ENCODE data around the gene ZNF592. TPM values are rescaled to one million over a fixed set of nuclear protein-coding genes. Genes with fewer than 3 reads are reported as not detected.
"Not testable (repeated sequence)": the region's sequence is repeated elsewhere in the genome, so short reads cannot be mapped to it uniquely, and the experiment has no call there.

ZNF592 gene
- total and polyA plus RNA-seq, 4 donors: 8.8 to 29.6 (median 16.2) TPM

DNA sequence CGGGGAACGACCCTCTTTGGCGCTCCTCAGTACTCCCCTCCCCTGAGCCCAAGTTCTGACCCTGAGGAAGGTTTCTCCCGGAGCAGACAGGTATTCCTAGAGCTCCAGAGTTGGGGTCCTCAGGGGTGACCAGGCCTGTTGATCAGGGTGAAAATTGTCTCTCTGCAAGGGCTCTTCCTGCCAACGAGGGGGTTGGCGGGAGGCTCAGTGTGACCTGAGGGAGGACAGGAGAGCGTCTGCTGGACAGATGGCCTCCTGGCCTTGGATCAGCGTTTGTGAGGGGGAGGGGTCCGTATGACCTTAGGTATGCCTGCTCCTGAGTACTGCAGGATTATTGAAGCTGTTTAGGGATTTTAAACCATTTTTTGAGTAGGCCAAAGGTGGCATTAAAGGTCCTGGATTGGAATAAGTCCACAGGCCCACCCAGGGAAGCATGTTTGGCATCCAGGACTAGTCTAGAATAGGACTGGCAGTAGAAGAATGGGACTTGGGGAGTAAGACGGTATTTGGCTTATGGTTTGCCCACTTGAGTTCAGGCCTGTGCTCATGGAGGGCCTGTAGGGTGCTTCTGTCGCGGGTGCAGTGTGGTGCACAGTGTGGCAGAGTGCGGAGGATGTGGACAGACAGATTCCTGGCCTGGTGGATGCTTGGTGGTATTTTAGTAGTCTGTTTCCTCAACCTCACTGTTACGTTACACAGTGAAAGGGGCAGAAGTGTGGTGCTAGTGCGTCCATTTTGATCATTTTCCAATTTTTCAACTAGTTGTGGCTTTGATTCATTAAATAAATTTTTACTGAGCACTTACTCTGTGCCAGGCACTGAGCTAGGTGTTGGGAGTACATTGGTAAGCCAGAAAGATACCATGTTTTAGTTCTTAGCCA lies 959 bp downstream of the ZNF592 start:
- Histone ChIP-seq H3K27me3 (ENCODE audit: control insufficient read depth in 3 of 3, insufficient read depth in 3 of 3, low read length in 2 of 3) (no peaks in the 10 kb centered on the region), H3K9ac (ENCODE audit: insufficient read depth in 1 of 2, low read length in 2 of 2) (peak overlapping the region; percentile 51 to 57), H3K4me1 (ENCODE audit: control insufficient read depth in 5 of 5, insufficient read depth in 5 of 5, low read length in 5 of 5) (peaks cover 6 to 20% (median 8%) of the 10 kb centered on the region in 5 donors), H3K4me3 (peak overlapping the region; percentile 86), H3K27ac (ENCODE audit: low read depth in 1 of 2, low read length in 1 of 2) (peak overlapping the region; percentile 96 to 99), H3K36me3 (ENCODE audit: control insufficient read depth in 4 of 4, insufficient read depth in 4 of 4, low read length in 4 of 4) (no peaks in the 10 kb centered on the region), H3K9me3 (ENCODE audit: control insufficient read depth in 4 of 4, insufficient read depth in 3 of 4, low read length in 3 of 4) (no peaks in the 10 kb centered on the region)
- DNase-seq (peak in 2 of 3 donors; percentile 27 to 34), ATAC-seq (ENCODE audit: insufficient read depth, low FRiP score) (no peak)
- TF ChIP-seq, protein P1, sequence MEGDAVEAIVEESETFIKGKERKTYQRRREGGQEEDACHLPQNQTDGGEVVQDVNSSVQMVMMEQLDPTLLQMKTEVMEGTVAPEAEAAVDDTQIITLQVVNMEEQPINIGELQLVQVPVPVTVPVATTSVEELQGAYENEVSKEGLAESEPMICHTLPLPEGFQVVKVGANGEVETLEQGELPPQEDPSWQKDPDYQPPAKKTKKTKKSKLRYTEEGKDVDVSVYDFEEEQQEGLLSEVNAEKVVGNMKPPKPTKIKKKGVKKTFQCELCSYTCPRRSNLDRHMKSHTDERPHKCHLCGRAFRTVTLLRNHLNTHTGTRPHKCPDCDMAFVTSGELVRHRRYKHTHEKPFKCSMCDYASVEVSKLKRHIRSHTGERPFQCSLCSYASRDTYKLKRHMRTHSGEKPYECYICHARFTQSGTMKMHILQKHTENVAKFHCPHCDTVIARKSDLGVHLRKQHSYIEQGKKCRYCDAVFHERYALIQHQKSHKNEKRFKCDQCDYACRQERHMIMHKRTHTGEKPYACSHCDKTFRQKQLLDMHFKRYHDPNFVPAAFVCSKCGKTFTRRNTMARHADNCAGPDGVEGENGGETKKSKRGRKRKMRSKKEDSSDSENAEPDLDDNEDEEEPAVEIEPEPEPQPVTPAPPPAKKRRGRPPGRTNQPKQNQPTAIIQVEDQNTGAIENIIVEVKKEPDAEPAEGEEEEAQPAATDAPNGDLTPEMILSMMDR (IDR thresholded peaks at IDR 0.05; ENCODE audit: control extremely low read depth, extremely low read depth): no peak
- WGBS, 2 donors: 3 to 5% methylated on average over 15 of the region's 15 CpGs

DNA sequence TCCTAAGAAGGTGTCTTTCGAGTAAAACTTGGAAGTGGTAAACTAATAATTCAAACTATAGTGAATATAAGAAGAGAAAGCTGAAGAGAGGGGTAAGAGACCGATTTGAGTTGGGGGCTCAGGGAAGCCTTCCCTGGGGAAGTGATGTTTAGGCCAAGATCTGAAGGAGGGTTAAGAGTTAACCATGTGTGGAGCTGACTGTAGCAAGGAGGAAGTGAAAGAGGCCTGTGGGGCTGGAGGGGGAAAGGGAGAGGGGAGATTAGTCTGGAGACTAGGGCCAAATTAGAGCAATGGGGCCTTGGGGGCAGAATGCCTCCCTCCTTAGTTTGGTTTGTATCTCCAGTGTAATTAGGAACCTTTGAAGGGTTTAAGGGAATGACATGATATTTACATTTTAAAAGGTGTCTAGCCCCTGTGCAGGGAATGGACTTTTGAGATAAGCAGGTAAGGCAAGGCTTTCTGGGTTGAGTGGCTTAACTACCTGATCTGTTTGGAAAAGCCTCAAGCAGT lies 2.2 kb downstream of the ZNF592 start:
- Histone ChIP-seq H3K9me3 (ENCODE audit: control insufficient read depth in 4 of 4, insufficient read depth in 3 of 4, low read length in 3 of 4) (no peaks in the 10 kb centered on the region), H3K4me1 (ENCODE audit: control insufficient read depth in 5 of 5, insufficient read depth in 5 of 5, low read length in 5 of 5) (peaks cover 7 to 20% (median 9%) of the 10 kb centered on the region in 5 donors), H3K36me3 (ENCODE audit: control insufficient read depth in 4 of 4, insufficient read depth in 4 of 4, low read length in 4 of 4) (no peaks in the 10 kb centered on the region), H3K27ac (ENCODE audit: low read depth in 1 of 2, low read length in 1 of 2) (peak overlapping the region in 1 of 2 donors; percentile 24), H3K9ac (ENCODE audit: insufficient read depth in 1 of 2, low read length in 2 of 2) (peak overlapping the region; percentile 8 to 26), H3K4me3 (no peak overlapping the region), H3K27me3 (ENCODE audit: control insufficient read depth in 3 of 3, insufficient read depth in 3 of 3, low read length in 2 of 3) (no peaks in the 10 kb centered on the region)
- TF ChIP-seq, protein P1 (IDR thresholded peaks at IDR 0.05; ENCODE audit: control extremely low read depth, extremely low read depth): no peak
- ATAC-seq (ENCODE audit: insufficient read depth, low FRiP score) (no peak), DNase-seq (peak in 1 of 3 donors; percentile 18)
- 22 to 24% methylated on average over 2 of the region's 2 CpGs for WGBS, 2 donors

DNA sequence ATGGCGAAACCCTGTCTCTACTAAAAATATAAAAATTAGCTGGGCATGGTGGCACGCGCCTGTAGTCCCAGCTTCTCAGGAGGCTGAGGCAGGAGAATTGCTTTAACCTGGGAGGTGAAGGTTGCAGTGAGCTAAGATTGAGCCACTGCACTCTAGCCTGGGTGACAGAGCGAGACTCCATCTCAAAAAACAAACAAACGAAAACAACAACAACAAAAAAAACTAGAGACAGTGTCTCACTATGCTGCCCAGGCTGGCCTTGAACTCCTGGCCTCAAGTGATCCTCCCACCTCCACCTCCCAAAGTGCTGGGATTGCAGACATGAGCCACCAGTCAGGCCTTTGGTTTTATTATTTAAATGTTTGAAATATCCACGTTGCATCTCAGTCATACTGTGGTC lies 3.3 kb downstream of the ZNF592 start:
- H3K27ac ChIP-seq (ENCODE audit: low read depth in 1 of 2, low read length in 1 of 2); H3K9me3 ChIP-seq (ENCODE audit: control insufficient read depth in 4 of 4, insufficient read depth in 3 of 4, low read length in 3 of 4); ATAC-seq (ENCODE audit: insufficient read depth, low FRiP score); H3K9ac ChIP-seq (ENCODE audit: insufficient read depth in 1 of 2, low read length in 2 of 2); DNase-seq; H3K36me3 ChIP-seq (ENCODE audit: control insufficient read depth in 4 of 4, insufficient read depth in 4 of 4, low read length in 4 of 4); H3K27me3 ChIP-seq (ENCODE audit: control insufficient read depth in 3 of 3, insufficient read depth in 3 of 3, low read length in 2 of 3); H3K4me3 ChIP-seq: not testable (repeated sequence)
- 89 to 90% methylated on average over 6 of the region's 6 CpGs for WGBS, 2 donors
- H3K4me1 ChIP-seq (ENCODE audit: control insufficient read depth in 5 of 5, insufficient read depth in 5 of 5, low read length in 5 of 5): peaks cover 7 to 20% (median 15%) of the 10 kb centered on the region in 5 donors

DNA sequence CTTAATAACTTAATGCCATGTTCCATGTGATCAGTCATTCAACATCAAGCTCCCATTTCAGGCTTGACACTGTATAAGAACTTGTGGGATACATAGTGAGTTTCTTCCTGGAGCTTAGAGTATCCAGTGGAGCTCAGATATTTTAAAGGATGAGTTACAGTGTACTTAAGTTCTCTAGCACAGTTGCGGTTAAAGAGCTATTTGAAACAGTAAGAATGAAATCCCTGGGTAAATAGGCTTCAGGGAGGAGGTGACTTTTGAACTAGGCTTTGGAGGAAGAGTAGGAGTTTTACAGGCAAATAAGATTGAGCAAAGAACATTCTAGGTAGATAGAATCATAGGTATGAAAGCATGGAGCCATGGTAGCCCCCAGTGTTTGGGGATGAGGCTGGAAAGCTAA lies 3.8 kb downstream of the ZNF592 start:
- no peaks in the 10 kb centered on the region for H3K36me3 ChIP-seq (ENCODE audit: control insufficient read depth in 4 of 4, insufficient read depth in 4 of 4, low read length in 4 of 4)
- WGBS, 2 donors: 94 to 95% methylated on average over 1 of the region's 1 CpG
- TF ChIP-seq, protein P1 (IDR thresholded peaks at IDR 0.05; ENCODE audit: control extremely low read depth, extremely low read depth): no peak
- H3K9me3 ChIP-seq (ENCODE audit: control insufficient read depth in 4 of 4, insufficient read depth in 3 of 4, low read length in 3 of 4): no peaks in the 10 kb centered on the region
- H3K27ac ChIP-seq (ENCODE audit: low read depth in 1 of 2, low read length in 1 of 2): peak overlapping the region in 1 of 2 donors; percentile 51
- DNase-seq (no peak), ATAC-seq (ENCODE audit: insufficient read depth, low FRiP score) (no peak)
- H3K4me3 ChIP-seq: no peak overlapping the region
- peaks cover 2 to 20% (median 15%) of the 10 kb centered on the region in 5 donors for H3K4me1 ChIP-seq (ENCODE audit: control insufficient read depth in 5 of 5, insufficient read depth in 5 of 5, low read length in 5 of 5)
- H3K9ac ChIP-seq (ENCODE audit: insufficient read depth in 1 of 2, low read length in 2 of 2): no peak overlapping the region
- H3K27me3 ChIP-seq (ENCODE audit: control insufficient read depth in 3 of 3, insufficient read depth in 3 of 3, low read length in 2 of 3): no peaks in the 10 kb centered on the region

All from lung (tissue), 12 donors.